Measurements from ENCODE around the gene PSEN1.

GRCh38 chr14:73233564-73233963 is 97.3 kb downstream of the PSEN1 start:
- TF ChIP-seq CTCF (IDR thresholded peaks at IDR 0.05; ENCODE audit: low read depth, low read length, poor library complexity, severe bottlenecking) (no peak), EZH2phosphoT487 (IDR thresholded peaks at IDR 0.05; ENCODE audit: borderline replicate concordance, low read length) (no peak)
